ENCODE results near the gene DYNC1H1.

DNA sequence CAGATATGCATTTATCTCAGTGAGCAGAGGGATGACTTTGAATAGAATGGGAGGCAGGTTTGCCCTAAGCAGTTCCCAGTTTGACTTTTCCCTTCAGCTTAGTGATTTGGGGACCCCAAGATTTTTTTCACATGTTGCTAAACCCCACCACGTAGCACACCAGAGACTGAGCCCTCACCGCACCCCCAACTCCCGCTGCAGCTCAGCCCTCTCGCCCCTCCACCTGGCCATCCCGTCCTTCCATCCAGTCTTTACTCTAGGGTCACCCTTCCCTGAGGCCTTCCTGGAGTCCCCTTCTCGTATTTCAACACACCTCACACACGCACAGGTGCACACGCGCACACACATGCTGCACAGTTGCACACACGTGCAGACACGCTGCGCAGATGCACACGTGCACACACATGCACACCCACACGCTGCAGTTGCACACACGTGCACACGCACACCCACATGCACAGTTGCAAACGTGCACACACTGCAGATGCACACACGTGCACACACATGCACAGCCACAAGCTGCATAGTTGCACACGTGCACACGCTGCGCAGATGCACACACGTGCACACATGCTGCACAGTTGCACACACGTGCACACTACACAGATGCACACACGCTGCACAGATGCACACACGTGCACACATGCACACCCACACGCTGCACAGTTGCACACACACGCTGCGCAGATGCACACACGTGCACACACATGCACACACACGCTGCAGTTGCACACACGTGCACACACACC lies 92.5 kb downstream of the DYNC1H1 start:
- TF ChIP-seq CTCF (IDR thresholded peaks at IDR 0.05) = no peak
- no peak for TF ChIP-seq POLR2A (IDR thresholded peaks at IDR 0.05)

Data from esophagus squamous epithelium (tissue), 4 donors.